ENCODE data around the gene TMEM92. TPM values are rescaled to one million over a fixed set of nuclear protein-coding genes. Genes with fewer than 3 reads are reported as not detected.

Gene TMEM92
- total and polyA plus RNA-seq, 4 donors = 0.05 to 17.9 (median 4.0) TPM

DNA sequence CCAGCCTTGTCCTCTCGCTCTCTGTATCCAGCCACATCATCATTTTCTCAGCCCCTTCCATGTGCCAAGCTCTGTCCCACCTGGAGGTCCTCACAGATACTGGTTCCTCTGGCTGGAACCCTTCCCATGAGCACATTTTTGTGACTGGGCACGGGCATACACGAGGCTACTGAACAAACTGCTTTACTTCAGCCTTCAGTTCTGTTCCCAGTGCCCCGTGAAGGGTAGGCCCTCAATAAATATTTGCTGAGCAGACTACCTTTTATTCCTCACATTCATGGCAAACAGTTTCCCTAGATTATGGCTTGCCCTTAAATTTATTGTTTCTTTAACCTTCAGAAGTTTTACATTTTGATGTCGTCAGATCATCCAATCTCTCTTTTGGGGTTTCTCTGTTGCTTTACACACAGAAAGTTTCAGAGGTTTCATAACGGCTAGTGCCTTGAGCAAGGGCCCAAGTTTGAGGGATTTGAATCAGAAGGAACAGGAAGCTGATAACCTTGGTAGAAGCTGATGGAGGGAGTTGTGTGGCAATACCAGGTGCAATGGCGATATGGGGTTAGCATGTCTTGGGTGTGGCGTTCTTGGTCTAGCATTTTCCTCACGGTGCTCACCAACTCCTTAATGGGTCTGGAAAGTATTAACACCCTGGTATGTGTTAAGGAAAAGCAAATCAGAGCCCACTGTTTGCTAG, 27.8 kb downstream of the TMEM92 start:
- no peaks in the 10 kb centered on the region for H3K9me3 ChIP-seq (ENCODE audit: control insufficient read depth in 4 of 4, low read length in 3 of 4)
- H3K27ac ChIP-seq (ENCODE audit: low read depth in 1 of 2, low read length in 2 of 2) = no peak overlapping the region
- H3K4me3 ChIP-seq (ENCODE audit: low read depth in 1 of 3, low read length in 3 of 3) = no peak overlapping the region
- TF ChIP-seq, protein P1, sequence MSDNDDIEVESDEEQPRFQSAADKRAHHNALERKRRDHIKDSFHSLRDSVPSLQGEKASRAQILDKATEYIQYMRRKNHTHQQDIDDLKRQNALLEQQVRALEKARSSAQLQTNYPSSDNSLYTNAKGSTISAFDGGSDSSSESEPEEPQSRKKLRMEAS (IDR thresholded peaks at IDR 0.05) = no peak
- TF ChIP-seq FOXA1 (IDR thresholded peaks at IDR 0.05) (no peak), NR2F2 (IDR thresholded peaks at IDR 0.05) (no peak), FOXA2 (IDR thresholded peaks at IDR 0.05) (no peak), RXRA (IDR thresholded peaks at IDR 0.05) (no peak)
- no peaks in the 10 kb centered on the region for H3K27me3 ChIP-seq (ENCODE audit: control insufficient read depth in 4 of 4, insufficient read depth in 4 of 4, low read length in 3 of 4)
- no peak for DNase-seq (ENCODE audit: low spot score)
- peaks cover 0 to 2% (median 0%) of the 10 kb centered on the region in 4 donors for H3K4me1 ChIP-seq (ENCODE audit: control insufficient read depth in 4 of 4, insufficient read depth in 4 of 4, low read length in 3 of 4)
- H3K36me3 ChIP-seq (ENCODE audit: control insufficient read depth in 4 of 4, insufficient read depth in 3 of 4, low read depth in 1 of 4, low read length in 3 of 4) = no peaks in the 10 kb centered on the region
- WGBS = 68% methylated on average over 9 of the region's 9 CpGs
- no peak overlapping the region for H3K9ac ChIP-seq (ENCODE audit: low read depth in 1 of 2, low read length in 2 of 2)

DNA sequence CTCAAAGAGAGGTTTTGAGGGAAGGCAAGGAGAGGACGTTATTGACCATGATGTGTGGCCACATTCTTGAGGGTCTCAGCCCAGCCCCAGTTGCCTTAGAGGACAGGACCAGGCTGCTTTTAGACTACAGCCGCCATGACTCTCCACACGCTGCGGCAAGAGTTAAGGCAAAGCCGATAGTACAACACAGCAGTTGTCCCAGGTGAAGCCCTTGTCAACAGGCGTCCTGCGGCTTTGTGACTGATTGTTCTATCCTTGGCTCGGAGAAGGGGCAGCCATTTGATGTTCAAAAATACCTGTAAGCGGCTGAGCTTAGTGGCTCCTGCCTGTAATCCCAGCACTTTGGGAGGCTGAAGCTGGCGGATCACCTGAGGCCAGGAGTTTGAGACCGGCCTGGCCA, 28.8 kb downstream of the TMEM92 start:
- H3K9ac ChIP-seq (ENCODE audit: low read depth in 1 of 2, low read length in 2 of 2) = no peak overlapping the region
- H3K27ac ChIP-seq (ENCODE audit: low read depth in 1 of 2, low read length in 2 of 2) = no peak overlapping the region
- WGBS = 78% methylated on average over 11 of the region's 11 CpGs
- H3K27me3 ChIP-seq (ENCODE audit: control insufficient read depth in 4 of 4, insufficient read depth in 4 of 4, low read length in 3 of 4) = no peaks in the 10 kb centered on the region
- TF ChIP-seq GABPA (IDR thresholded peaks at IDR 0.05 in 1 of 2, conservative IDR thresholded peaks at IDR 0.05 in 1 of 2) = no peak
- TF ChIP-seq, protein P2, sequence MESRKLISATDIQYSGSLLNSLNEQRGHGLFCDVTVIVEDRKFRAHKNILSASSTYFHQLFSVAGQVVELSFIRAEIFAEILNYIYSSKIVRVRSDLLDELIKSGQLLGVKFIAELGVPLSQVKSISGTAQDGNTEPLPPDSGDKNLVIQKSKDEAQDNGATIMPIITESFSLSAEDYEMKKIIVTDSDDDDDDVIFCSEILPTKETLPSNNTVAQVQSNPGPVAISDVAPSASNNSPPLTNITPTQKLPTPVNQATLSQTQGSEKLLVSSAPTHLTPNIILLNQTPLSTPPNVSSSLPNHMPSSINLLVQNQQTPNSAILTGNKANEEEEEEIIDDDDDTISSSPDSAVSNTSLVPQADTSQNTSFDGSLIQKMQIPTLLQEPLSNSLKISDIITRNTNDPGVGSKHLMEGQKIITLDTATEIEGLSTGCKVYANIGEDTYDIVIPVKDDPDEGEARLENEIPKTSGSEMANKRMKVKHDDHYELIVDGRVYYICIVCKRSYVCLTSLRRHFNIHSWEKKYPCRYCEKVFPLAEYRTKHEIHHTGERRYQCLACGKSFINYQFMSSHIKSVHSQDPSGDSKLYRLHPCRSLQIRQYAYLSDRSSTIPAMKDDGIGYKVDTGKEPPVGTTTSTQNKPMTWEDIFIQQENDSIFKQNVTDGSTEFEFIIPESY (IDR thresholded peaks at IDR 0.05) = no peak
- H3K9me3 ChIP-seq (ENCODE audit: control insufficient read depth in 4 of 4, low read length in 3 of 4) = no peaks in the 10 kb centered on the region
- H3K4me3 ChIP-seq (ENCODE audit: low read depth in 1 of 3, low read length in 3 of 3) = no peak overlapping the region
- no peak for DNase-seq (ENCODE audit: low spot score)
- no peaks in the 10 kb centered on the region for H3K4me1 ChIP-seq (ENCODE audit: control insufficient read depth in 4 of 4, insufficient read depth in 4 of 4, low read length in 3 of 4)
- H3K36me3 ChIP-seq (ENCODE audit: control insufficient read depth in 4 of 4, insufficient read depth in 3 of 4, low read depth in 1 of 4, low read length in 3 of 4) = no peaks in the 10 kb centered on the region

DNA sequence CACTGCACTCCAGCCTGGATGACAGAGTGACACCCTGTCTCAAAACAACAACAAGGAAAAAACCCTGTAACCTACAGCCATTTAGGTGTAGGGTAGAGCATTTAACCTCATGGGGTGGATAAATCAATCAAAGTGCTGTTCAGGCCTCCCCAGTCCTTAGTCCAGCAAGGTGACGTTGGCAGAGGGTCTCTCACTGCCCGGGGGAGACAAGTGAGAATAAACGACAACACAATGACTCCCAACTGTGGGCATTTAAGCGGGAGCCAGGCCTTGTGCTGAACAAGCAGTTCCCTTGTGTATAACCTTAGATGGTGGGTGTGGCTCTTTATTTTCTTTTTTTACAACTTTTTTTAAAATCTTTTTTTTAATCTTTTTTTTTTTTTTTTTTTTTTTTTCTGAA, 29.3 kb downstream of the TMEM92 start:
- Histone ChIP-seq H3K9me3 (ENCODE audit: control insufficient read depth in 4 of 4, low read length in 3 of 4) (no peaks in the 10 kb centered on the region), H3K4me1 (ENCODE audit: control insufficient read depth in 4 of 4, insufficient read depth in 4 of 4, low read length in 3 of 4) (no peaks in the 10 kb centered on the region), H3K36me3 (ENCODE audit: control insufficient read depth in 4 of 4, insufficient read depth in 3 of 4, low read depth in 1 of 4, low read length in 3 of 4) (no peaks in the 10 kb centered on the region), H3K9ac (ENCODE audit: low read depth in 1 of 2, low read length in 2 of 2) (no peak overlapping the region), H3K27ac (ENCODE audit: low read depth in 1 of 2, low read length in 2 of 2) (no peak overlapping the region), H3K27me3 (ENCODE audit: control insufficient read depth in 4 of 4, insufficient read depth in 4 of 4, low read length in 3 of 4) (no peaks in the 10 kb centered on the region), H3K4me3 (ENCODE audit: low read depth in 1 of 3, low read length in 3 of 3) (no peak overlapping the region)
- no peak for TF ChIP-seq FOXA1 (IDR thresholded peaks at IDR 0.05)
- 81% methylated on average over 4 of the region's 4 CpGs for WGBS
- no peak for DNase-seq (ENCODE audit: low spot score)

DNA sequence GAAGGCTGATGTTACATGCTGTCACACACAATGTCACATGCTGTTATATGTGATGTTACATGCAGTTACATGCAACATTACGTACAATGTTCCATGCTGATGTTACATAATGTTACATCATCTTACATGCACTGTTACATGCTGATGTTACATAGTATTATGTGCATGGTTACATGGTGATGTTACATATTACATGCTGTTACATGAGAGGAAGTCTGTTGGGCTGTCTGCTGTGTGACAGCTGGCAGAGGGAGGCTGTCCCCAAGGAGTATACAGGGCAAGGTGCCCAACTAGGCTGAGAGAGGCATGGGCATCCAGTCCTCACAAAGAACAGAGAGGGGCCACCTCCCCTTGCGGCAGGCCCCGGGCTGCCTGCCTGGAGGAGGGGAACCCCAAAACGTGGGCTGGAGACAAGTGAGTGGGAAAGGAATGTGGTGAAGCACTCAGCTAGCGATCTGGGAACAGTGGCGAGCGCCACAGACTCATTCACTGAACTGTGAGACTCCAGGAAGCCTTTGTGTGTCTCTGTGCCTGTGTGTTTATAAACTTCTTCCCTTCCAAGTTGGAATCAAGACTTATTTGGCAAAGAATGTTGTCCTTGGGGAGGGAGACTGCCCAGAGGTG, 30.6 kb downstream of the TMEM92 start:
- no peak overlapping the region for H3K27ac ChIP-seq (ENCODE audit: low read depth in 1 of 2, low read length in 2 of 2)
- WGBS = 63% methylated on average over 7 of the region's 7 CpGs
- TF ChIP-seq, protein P1 (IDR thresholded peaks at IDR 0.05) = no peak
- TF ChIP-seq, protein P3, sequence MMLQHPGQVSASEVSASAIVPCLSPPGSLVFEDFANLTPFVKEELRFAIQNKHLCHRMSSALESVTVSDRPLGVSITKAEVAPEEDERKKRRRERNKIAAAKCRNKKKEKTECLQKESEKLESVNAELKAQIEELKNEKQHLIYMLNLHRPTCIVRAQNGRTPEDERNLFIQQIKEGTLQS (IDR thresholded peaks at IDR 0.05) = no peak
- no peak for TF ChIP-seq FOXA2 (IDR thresholded peaks at IDR 0.05)
- TF ChIP-seq, protein P4, sequence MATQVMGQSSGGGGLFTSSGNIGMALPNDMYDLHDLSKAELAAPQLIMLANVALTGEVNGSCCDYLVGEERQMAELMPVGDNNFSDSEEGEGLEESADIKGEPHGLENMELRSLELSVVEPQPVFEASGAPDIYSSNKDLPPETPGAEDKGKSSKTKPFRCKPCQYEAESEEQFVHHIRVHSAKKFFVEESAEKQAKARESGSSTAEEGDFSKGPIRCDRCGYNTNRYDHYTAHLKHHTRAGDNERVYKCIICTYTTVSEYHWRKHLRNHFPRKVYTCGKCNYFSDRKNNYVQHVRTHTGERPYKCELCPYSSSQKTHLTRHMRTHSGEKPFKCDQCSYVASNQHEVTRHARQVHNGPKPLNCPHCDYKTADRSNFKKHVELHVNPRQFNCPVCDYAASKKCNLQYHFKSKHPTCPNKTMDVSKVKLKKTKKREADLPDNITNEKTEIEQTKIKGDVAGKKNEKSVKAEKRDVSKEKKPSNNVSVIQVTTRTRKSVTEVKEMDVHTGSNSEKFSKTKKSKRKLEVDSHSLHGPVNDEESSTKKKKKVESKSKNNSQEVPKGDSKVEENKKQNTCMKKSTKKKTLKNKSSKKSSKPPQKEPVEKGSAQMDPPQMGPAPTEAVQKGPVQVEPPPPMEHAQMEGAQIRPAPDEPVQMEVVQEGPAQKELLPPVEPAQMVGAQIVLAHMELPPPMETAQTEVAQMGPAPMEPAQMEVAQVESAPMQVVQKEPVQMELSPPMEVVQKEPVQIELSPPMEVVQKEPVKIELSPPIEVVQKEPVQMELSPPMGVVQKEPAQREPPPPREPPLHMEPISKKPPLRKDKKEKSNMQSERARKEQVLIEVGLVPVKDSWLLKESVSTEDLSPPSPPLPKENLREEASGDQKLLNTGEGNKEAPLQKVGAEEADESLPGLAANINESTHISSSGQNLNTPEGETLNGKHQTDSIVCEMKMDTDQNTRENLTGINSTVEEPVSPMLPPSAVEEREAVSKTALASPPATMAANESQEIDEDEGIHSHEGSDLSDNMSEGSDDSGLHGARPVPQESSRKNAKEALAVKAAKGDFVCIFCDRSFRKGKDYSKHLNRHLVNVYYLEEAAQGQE (IDR thresholded peaks at IDR 0.05) = no peak
- no peak for TF ChIP-seq JUND (IDR thresholded peaks at IDR 0.05)
- no peak for TF ChIP-seq FOXA1 (IDR thresholded peaks at IDR 0.05)
- TF ChIP-seq HNF4G (IDR thresholded peaks at IDR 0.05) = no peak
- TF ChIP-seq NR2F2 (IDR thresholded peaks at IDR 0.05) = no peak
- TF ChIP-seq HNF4A (conservative IDR thresholded peaks at IDR 0.05) = no peak
- TF ChIP-seq EGR1 (IDR thresholded peaks at IDR 0.05; ENCODE audit: low read depth in 2 of 2) = no peak
- no peak for TF ChIP-seq RAD21 (IDR thresholded peaks at IDR 0.05)
- no peak for TF ChIP-seq SP1 (IDR thresholded peaks at IDR 0.05)

More for the DNA sequence above, 30.6 kb downstream of the TMEM92 start:
- H3K9ac ChIP-seq (ENCODE audit: low read depth in 1 of 2, low read length in 2 of 2) = no peak overlapping the region
- no peak overlapping the region for H3K4me3 ChIP-seq (ENCODE audit: low read depth in 1 of 3, low read length in 3 of 3)
- DNase-seq (ENCODE audit: low spot score) = no peak
- no peaks in the 10 kb centered on the region for H3K36me3 ChIP-seq (ENCODE audit: control insufficient read depth in 4 of 4, insufficient read depth in 3 of 4, low read depth in 1 of 4, low read length in 3 of 4)
- H3K9me3 ChIP-seq (ENCODE audit: control insufficient read depth in 4 of 4, low read length in 3 of 4) = no peaks in the 10 kb centered on the region
- no peaks in the 10 kb centered on the region for H3K27me3 ChIP-seq (ENCODE audit: control insufficient read depth in 4 of 4, insufficient read depth in 4 of 4, low read length in 3 of 4)
- no peaks in the 10 kb centered on the region for H3K4me1 ChIP-seq (ENCODE audit: control insufficient read depth in 4 of 4, insufficient read depth in 4 of 4, low read length in 3 of 4)

Data from liver (tissue), 9 donors.